Kidney (tissue), 14 donors: Measurements from ENCODE around the gene CSNK1G3. TPM values are rescaled to one million over a fixed set of nuclear protein-coding genes. Genes with fewer than 3 reads are reported as not detected.

Source experiments
- DNase-seq, 5 donors: peaks; one replicate each; pipeline ENCODE4 v3.0.0-alpha.2; 2013 to 2020
- FAIRE-seq: peaks from 2 replicates; lab custom pipeline; 2012; peaks lifted over from hg19 to GRCh38; lab: Jason Lieb, UNC
- H3K27ac ChIP-seq, 2 donors: one replicate each; pipeline ENCODE4 v1.7.0; 2013; ENCODE audit warnings: low read depth in 2 of 2, low read length in 2 of 2, inconsistent platforms in 1 of 2
- H3K27me3 ChIP-seq: one replicate; pipeline ENCODE4 v1.7.1; 2013; ENCODE audit warnings: low read length, inconsistent platforms; ENCODE audit not compliant: control insufficient read depth, insufficient read depth
- H3K36me3 ChIP-seq, 3 donors: one replicate each; pipeline versions ENCODE4 v1.7.0 to v1.7.1; 2013; ENCODE audit warnings: low read length in 3 of 3, control low read depth in 1 of 3, inconsistent platforms in 1 of 3; ENCODE audit not compliant: insufficient read depth in 3 of 3, control insufficient read depth in 2 of 3
- H3K4me1 ChIP-seq, 3 donors: one replicate each; pipeline versions ENCODE4 v1.7.0 to v1.7.1; 2013; ENCODE audit warnings: low read length in 3 of 3, inconsistent platforms in 1 of 3, low read depth in 1 of 3; ENCODE audit not compliant: control insufficient read depth in 2 of 3, insufficient read depth in 2 of 3
- H3K4me3 ChIP-seq, 3 donors: one replicate each; pipeline versions ENCODE4 v1.7.0 to v1.8.1; 2013; ENCODE audit warnings: low read length in 3 of 3, control low read depth in 1 of 3, inconsistent platforms in 1 of 3
- H3K9ac ChIP-seq, 3 donors: one replicate each; pipeline versions ENCODE4 v1.7.0 to v1.7.1; 2013; ENCODE audit warnings: low read length in 3 of 3, control low read depth in 1 of 3, inconsistent platforms in 1 of 3
- H3K9me3 ChIP-seq, 3 donors: one replicate each; pipeline versions ENCODE4 v1.7.0 to v1.7.1; 2013; ENCODE audit warnings: low read length in 3 of 3, control low read depth in 1 of 3, inconsistent platforms in 1 of 3; ENCODE audit not compliant: control insufficient read depth in 2 of 3, insufficient read depth in 1 of 3
- CTCF ChIP-seq: IDR thresholded peaks from 3 replicates; pipeline ENCODE4 v1.5.1; 2012; ENCODE audit warnings: mild to moderate bottlenecking, moderate library complexity, borderline replicate concordance; ENCODE audit not compliant: insufficient read depth; ENCODE audit errors: extremely low read depth
- intact Hi-C: fragments of 100-400 bp; cut with DNase I; formaldehyde crosslinking; loops from one replicate; pipeline ENCODE4 v1.11.1; 2022
- polyA plus RNA-seq: library from polyadenylated mRNA; stranded (reverse); fragments of 350-450 nt; fragmentation: Illumina TruSeq; extraction: RNeasy Lipid Tissue Mini Kit (QIAGEN cat#74804); gene quantifications from one replicate; pipeline ENCODE4 v1.2.3, GENCODE V29; 2014; ENCODE audit warnings: low read depth, low replicate concordance; ENCODE audit not compliant: insufficient read depth
- total RNA-seq: library from RNA; stranded (reverse); fragmentation: NEBNext Ultra II Directional; extraction: Animal tissue kit (Norgen Biotek cat#: 25700); gene quantifications from one replicate; pipeline ENCODE4 v1.2.1, GENCODE V29; 2021
- donor health status: control.
- donor health status: control.
- donor health status: control.
- donor health status: control.
- donor health status: control.
- donor health status: DM: yes; HTN: yes; CAD: no.
- donor health status: Normal renal cell carcinoma (clear cell type).

CSNK1G3 gene
- total and polyA plus RNA-seq, 2 donors from 2014 or later = 8.1 to 39.1 TPM

DNA sequence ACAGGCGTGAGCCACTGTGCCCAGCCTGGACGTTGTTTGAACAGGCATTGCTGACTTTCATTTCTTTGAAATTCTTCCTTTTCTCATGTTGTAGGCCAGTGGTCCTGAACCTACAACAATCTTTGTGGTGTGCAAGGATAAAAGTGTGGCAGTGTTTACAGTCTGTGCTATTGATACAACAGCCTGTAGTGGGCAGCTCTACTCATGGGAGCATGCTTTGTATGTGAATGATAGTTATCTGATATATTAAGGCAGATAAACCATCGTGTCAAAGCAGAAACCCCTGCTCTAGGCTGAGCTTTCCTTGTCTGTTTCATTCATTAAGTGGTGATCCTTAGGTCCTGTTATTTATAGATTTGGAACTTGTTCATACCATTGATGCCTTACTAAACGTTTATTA, 42.6 kb downstream of the CSNK1G3 start:
- intact Hi-C loops = no loop called here
- no peaks in the 10 kb centered on the region for H3K4me1 ChIP-seq
- no peak for TF ChIP-seq CTCF
- no peak overlapping the region for H3K9ac ChIP-seq
- DNase-seq (no peak), FAIRE-seq (no peak)
- no peak overlapping the region for H3K4me3 ChIP-seq
- no peaks in the 10 kb centered on the region for H3K9me3 ChIP-seq
- H3K27ac ChIP-seq = no peak overlapping the region
- H3K36me3 ChIP-seq = no peaks in the 10 kb centered on the region
- H3K27me3 ChIP-seq = no peaks in the 10 kb centered on the region

DNA sequence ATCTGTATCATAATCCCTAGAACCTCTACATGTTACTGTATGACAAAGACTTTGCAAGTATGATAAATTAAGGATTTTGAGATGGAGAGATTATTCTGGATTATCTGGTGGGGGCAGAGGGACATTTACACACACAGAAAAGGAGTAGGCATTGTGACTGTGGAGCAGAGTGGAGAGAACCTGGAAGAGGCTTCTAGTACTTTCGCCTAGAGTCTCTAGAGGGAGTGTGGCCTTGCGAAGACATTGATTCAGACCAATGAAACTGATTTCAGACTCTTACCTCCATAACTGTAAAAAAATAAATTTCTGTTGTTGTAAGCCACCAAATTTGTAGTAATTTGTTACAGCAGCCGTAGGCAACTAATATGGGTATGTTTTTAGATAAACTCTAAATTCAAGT, 45.9 kb downstream of the CSNK1G3 start:
- no peak overlapping the region for H3K9ac ChIP-seq
- DNase-seq = no peak
- no peak for TF ChIP-seq CTCF
- no peaks in the 10 kb centered on the region for H3K4me1 ChIP-seq
- no peak overlapping the region for H3K4me3 ChIP-seq
- FAIRE-seq = no peak
- H3K27ac ChIP-seq = no peak overlapping the region
- H3K9me3 ChIP-seq = no peaks in the 10 kb centered on the region
- intact Hi-C loops = no loop called here
- no peaks in the 10 kb centered on the region for H3K27me3 ChIP-seq
- no peaks in the 10 kb centered on the region for H3K36me3 ChIP-seq

DNA sequence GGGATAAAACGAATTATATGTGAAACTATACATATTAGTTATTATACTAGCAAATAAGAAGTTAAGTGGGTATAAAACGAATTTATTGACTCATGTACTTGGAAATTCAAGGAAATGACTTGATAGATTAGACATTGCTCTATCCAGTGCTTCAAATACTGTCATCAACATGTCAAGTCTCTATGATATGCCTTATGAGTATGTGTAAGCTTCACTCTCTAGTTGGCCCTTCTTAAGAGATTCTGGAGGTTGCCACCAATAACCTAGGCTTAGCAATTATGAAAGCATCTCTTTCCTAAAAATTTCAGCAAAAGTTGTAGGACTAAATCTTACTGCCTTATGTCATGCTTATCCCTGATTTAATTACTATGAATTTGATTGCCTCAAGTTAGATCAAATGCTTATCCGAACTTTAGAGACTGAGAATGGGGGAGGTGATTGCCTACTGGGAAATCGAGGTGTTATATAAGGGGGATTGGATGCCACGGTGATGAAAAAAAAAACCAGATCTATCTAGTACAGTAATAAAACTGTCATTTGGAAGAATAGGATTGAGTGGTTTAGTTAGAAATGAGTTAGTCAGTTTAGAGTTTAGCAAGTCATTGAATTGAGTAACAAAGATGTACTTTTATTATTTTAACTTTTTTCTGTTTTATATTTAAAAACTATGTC, 46.9 kb downstream of the CSNK1G3 start:
- FAIRE-seq = no peak

More for the DNA sequence above, 46.9 kb downstream of the CSNK1G3 start:
- Histone ChIP-seq H3K9me3 (no peaks in the 10 kb centered on the region), H3K4me3 (no peak overlapping the region), H3K36me3 (no peaks in the 10 kb centered on the region), H3K27ac (no peak overlapping the region), H3K9ac (no peak overlapping the region), H3K4me1 (no peaks in the 10 kb centered on the region), H3K27me3 (no peaks in the 10 kb centered on the region)
- no peak for DNase-seq
- TF ChIP-seq CTCF = no peak
- intact Hi-C loops = no loop called here
